M059J (cell line): ENCODE results near the gene WWC2. TPM values are rescaled to one million over a fixed set of nuclear protein-coding genes. Genes with fewer than 3 reads are reported as not detected.

Experiments
- DNase-seq: peaks from one replicate; pipeline ENCODE4 v3.0.0-alpha.2; 2012; ENCODE audit warnings: low read depth
- total RNA-seq: library from RNA; depleted of rRNA; stranded (reverse); fragments of >200 nt; shearing (Covaris generic); gene quantifications from 2 replicates; pipeline ENCODE4 v1.2.3, GENCODE V29; 2014

WWC2 gene
- total RNA-seq, 1 experiment from 2014 or later = 16.7 TPM

DNA sequence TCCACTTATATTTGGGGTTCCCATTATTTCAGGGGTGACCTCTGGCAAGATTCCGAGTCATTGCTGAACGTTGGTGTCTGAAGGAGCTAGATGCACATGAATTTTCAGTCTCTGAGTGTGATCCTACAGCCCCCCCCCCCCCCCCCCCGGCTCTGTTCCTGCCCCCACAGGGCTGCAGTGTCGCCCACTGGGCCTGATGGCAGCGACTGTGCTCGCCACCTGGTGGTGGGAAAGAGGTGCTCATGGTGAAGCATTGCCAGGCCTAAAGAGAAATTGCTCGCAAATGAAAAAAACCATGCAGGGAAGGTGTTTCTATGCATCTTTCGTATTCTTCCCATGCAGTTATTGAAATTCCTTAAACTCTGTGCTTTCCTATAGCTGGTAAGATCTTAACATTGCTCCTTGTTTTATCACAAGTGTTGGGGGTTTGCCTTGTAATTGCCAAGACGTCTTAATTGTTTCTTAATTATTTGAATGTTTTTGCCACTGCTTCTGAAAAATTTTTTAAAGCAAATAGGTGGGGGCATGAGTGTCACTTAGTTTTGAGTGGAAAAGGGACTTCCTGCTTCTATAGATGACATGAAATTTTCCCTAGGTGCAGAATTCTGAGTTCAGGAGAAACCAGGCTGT is 157.8 kb downstream of the WWC2 start:
- DNase-seq = peak; percentile 39

DNA sequence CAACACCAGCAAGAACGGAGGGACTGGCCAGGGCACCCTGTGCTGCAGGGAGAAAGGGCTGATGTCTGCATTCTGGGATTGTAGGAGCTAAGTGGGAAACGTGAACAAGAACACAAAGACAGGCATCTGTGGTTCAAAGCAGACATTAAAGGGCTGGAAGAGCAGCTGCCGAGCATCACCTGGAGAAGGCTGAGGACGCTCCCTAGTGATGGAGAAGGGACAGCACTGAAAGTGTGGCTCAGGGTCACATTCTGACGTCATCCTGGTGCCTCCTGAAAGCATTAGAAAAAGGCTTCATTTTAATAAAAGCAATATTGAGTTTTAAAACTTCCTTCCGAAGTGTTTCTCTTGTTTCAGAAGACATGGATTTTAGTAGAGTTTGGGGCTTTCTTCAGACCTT is 158.8 kb downstream of the WWC2 start:
- DNase-seq = no peak

DNA sequence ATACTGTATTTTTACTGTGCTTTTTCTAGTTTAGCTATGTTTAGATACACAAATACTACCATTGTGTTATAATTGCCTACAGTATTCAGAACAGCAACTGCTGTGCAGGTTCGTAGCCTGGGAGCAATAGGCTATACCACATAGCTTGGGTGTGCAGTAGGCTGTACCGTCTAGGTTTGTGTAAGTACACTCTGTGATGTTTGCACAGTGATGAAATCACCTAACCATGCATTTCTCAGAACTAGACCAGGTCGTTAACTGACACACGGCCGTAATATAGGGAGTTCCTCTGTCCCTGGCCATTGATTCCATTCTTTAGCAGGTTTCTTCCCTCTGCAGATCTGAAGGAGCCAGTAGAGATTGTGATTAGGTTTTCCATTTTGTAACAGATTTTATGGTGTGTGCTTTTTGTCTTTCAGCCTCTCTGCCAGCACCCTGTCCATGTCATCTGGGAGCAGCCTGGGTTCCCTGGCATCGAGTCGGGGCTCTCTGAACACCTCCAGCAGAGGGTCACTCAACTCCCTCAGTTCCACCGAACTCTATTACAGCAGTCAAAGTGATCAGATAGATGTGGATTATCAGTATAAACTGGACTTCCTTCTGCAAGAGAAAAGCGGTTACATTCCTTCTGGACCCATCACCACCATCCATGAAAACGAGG is 161.6 kb downstream of the WWC2 start:
- DNase-seq = no peak

DNA sequence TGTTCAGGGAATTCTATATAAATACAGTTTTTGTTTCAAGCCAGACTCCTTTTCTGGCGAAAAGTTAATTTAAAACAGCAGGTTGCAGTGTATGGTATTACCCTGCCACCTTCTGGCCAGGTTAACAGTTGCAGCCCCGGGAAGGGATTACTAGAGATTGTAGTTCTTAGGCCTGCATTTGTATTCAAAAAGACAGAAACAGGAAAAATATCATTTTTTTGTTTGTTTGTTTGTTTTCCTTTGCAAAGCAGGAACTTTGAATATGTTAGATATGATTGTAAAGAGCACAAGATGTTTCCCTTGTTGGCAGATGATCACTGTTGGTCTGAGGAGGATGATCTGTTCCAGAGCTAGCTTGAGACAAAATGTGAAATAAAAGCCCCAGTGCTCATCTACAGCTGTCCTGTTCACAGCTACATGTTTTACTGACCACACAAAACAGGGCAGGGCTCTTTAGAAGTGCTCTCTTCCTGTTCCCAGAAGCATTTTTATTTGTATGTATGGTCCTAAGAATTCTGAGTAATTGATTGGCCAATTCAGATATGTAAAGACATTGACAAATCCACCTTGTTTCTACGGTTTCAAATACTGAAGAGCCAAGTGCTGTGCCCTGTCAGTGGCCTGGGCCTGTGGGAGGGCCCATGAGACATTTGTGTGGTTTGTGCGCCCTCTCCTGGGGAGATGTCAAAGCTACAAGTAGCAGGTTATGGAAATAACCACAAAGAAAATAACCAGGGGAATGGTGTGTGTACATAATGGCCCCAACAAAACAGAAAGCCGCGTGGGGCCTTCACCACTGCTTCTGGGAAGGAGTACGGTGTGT is 163.1 kb downstream of the WWC2 start:
- peak; percentile 71 for DNase-seq

DNA sequence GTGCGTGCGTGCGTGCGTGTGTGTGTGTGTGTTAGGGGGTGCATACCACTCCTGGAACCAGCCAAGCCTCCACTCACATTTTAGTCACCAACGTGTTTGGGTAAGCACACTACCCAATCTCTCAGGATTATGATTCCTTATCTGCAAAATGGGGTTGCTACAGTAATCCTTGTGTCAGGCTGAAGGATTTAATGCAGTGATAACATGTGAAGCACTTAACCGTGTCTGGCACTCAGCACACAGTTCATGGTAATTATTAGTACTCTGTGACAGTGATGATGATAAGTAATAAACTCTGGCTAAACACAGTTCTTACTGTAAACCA is 163.7 kb downstream of the WWC2 start:
- no peak for DNase-seq

DNA sequence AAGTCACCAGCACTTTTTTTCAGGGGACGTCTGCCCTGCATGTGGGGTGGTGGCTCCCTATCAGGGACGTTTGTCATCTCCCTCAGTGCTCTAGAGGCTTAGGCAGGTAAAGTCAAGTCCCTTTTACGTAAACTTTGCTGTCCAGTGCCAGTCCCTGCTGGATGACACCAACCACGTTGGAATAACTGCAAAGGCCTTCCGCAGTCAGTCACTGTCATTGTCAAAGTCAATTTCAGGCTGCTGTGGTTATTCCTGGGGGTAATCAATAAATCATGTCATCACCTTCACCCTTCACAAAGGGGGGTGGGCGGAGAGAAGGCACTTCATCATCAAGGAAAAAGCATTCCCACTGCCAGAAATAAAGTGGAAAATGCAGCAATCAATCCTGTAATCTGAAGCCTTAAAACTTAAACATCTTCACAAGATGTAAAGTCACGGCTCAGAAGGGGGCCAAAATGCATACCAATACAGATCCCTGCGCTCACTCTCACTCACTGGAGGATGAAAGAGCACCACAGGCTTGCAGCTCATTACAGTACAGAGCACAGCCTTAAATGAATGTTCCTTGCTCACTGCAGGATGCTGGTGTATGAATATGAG is 164.8 kb downstream of the WWC2 start:
- no peak for DNase-seq

DNA sequence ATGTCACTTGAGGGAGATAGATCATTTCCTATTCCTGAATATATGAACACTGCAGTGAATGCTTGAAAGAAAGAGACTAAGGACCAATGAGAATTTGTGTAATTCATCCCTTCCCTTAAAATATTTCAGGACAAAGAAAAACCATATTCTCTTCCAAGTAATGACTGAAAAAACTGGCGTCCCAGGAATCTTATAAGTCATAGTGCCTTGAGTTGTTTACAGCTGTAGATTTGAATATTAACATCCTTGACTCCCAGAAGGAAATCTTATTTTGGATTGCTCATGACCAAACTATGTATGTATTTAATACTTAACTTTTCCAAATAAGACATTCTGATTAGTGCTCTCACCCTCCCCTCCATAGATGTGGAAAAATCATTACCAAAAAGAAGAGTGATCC is 165.6 kb downstream of the WWC2 start:
- peak; percentile 15 for DNase-seq

DNA sequence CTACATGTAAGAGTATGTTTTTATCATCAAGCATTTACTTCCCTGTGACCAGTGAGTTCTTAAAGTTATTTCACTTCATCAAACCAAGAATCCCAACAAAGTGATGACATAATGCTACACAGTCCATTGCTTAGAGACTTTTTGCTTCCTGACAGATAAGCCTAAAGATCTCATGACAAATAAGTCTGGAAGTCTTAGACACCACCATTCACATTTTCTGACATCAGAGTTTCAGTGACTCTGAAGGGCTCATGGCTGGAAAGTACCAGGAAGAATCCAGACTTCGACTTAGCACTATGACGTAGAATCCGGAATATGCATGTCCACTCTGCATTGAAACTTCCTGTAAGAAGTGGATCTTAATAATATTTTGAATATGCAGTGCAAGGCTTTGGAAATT is 167.3 kb downstream of the WWC2 start:
- no peak for DNase-seq

DNA sequence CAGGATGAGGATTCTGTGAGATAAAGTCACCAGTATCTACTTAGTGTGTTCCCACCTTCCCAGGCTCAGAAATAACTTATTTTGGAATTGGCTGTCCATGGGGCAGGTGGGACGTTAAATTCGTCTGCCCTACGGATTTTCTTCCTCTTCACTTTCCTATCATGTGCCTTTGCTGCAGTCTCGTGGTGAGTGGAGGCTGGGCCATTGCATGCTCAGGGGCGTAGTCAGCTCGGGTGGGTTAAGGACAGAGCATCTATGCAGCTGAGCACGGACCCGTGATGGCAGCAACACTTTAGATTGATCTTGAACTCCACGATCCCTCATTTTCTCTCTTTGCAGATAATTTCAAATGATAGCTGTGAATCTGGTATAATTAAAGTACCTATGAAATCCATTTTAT is 169.5 kb downstream of the WWC2 start:
- no peak for DNase-seq

DNA sequence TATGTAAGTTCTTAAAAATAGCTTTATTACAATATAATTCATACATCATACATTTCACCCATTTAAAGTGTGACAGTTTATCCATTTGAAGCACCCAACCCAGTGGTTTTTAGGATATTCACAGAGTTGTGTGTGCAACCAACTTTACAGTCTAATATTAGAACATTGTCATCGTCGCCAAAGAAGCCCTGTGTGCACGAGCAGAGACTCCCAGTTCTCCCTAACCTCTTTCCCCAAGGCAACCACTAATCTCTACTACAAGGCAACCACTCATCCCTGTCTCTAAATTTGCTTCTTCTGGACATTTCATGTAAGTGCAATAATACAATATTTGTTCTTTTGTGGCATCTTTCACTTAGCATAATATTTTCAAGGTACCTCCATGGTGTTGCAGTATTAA is 173.3 kb downstream of the WWC2 start:
- DNase-seq = no peak

DNA sequence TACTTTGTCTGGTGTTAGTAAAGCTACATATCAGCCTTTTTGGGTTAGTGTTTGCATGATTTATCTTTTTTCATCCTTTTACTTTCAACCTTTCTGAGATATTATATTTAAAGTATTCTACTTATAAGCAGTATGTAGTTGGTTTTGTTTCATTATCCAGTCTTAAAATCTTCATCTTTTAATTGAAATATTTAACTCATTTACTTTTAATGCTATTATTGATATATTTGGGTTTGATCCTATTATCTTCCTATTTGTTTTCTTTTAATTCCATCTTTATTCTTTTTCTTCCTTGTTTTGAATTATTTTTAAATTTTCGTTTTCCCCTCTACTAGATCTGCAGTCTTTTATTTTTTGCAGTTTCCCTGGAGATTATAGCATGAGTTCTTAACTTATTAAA is 177.0 kb downstream of the WWC2 start:
- DNase-seq = no peak

DNA sequence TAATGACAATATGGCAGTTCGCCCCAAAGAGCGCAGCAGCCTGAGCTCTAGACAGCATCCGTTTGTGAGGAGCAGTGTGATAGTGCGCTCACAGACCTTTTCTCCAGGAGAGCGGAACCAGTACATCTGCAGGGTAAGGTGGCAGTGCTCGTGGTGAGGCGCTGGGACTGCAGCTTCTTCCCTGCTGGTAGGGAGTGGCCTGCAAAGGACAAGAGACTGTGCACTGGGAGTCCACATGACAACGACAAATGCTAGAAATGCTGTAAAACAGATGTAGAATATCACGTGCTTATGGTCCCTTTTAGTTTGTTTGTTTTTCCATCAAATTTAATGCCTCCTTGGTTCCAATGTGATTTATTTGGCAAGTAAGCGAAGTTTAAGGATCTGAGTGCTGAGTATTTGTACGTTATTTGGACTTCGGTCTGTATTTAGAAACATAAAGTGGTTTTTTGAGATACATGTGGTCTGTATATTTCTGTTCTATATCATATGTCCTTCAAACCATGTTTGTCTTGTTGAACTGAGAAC is 185.3 kb downstream of the WWC2 start:
- no peak for DNase-seq

DNA sequence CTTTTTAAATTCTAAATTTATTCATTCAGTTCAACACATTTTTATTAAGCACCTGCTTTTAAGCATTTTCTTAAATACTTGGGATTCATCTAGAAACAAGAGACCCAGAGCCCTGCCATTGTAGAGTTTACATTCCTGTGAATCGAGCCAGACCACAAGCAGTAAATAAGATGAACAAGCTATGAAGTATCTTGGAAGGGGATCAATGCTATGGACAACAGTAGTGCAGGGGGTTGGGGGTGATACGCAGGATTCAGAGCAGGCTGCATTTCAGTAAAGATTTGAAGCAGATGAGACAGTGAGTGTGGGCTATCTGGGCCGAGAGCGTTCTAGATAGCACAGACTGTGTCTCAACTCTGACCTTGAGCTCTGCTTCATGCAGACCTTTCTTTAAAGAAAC is 185.9 kb downstream of the WWC2 start:
- DNase-seq = peak; percentile 42

DNA sequence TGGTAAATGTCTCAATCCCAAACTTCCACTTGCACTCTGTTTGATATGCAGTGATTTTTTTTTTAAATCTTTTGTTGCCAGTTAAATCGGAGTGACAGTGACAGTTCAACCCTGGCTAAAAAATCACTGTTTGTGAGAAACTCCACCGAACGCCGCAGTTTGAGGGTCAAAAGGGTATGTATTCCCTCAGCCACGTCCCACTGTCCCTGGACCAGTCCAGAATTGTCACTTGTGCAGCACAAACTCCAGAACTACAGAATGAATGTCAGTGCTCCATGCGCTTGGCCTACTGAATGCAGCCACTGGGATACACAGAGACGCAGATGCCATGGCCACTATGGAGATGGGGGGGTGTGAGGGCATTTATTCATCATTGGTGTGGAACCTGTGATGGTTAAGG is 186.8 kb downstream of the WWC2 start:
- DNase-seq = no peak

DNA sequence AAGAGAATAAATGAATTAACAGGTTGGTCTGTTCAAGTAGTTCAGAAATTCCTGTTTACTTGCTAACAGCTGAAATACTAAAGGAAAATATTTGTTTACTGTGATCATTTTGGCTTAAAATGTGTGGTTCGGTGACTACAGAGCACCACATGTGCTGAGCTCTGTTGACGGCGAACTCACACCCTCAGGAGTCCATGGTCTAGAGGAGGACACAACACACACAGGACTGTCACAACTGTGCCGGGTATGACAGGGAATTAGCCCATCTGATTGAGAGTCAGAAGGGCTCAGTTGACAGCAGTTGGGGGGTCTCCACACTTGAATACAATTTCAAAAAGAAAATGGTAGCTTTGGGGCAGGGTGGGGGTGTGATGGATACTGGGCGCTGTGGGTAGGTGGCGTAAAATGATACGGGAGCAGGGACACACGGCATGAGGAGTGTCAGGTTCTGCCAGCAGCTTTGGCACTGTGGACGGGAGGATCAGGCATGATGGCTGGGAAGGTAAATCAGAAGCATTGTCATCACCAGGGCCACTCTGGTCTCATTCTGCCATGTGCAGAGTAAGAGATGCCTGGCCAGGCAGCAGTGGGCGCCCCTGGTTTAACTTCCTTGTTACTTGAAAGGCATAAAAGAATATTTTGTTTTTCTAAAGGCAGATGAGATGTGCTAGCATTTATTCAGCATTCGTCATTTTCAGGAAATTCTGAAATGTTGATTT is 187.7 kb downstream of the WWC2 start:
- no peak for DNase-seq

DNA sequence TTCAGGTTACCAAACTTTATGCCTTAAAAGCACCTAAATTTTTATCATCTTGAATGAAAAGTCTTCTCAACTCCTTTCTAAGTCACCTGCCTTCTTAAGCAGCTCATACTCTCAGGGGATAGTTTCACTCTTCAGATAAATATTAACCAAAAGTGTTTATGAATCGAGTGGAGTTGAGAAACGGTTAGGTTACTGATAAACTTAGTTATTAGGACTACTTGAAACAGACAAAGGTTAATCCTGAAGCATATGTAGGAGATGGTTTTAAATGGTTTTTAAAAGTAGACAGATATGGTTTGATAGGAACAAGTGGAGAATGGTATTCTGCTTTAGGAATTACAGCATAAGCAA is 188.2 kb downstream of the WWC2 start:
- no peak for DNase-seq

DNA sequence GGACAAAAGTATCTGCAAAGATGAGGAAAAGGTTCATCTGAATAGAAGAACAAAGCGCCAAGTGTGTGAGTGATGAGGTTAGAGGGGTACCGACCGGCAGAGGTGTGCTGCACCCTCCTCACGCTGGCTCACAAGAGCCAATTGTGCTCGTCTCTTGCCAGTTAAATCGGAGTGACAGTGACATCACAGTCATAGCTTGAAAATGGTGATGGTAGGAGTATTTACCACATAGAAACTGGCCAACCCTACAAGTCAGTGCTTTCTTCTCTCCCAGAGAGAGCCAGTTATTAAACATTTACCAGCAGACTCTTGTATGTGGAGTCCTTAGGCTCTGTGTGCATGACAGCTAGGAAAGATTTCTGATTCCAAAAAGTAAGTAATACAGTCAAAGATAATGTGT is 188.6 kb downstream of the WWC2 start:
- DNase-seq = no peak

DNA sequence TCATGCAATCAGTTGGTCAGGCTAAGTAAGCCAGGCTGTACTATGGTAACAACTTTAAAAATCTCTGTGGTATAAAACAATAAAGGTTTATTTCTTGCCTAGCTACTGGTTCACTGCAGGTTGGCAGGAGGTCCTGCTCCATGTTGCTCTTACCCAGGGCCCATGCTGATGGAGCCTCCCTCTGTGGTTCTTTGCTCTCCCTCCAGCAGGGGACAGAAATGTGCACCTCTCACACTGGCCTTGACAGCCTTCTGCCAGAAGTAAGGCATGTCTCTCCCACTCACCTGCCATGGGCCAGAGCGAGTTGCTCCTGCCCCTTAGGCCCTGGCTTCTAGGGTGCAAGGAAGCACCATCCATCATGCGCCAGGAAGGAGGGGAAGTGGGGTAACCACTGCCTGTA is 189.9 kb downstream of the WWC2 start:
- DNase-seq = no peak

DNA sequence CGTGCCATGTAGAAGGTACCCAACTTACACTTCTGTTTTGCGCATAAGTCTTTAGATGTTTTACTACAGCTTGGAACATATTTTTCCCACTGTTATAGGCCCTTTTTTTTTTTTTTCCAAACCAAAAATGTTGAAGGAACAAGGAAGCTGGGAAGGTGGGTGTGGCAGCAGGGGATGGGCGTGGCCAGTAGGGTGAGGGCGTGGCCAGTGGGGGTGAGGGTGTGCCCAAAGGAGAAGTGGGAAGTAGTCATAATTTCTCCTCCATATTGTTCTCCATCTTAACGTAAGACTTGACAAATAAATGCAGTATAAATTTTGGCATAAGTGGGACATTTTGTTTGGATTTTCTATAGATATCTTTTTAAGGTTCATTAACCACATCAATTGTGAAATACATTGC is 190.6 kb downstream of the WWC2 start:
- no peak for DNase-seq

DNA sequence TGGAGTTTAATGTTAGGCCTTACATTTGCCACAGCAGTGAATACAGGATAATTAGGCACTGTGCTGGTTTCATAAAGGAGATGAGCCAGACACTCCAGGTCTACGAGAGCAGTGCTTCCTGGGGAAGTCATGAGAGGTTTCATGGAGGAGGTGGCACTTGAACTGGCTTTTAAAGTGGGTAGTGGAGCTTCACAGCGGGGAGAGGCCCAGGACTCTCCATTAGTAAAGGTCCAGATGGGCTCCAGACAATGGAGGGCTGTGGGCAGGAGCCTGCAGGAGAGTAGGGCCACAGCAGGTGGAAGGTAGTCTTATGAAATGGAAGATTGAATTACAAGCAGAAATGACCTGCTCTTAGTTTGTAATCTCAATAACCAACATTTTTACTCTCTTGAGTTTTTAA is 192.0 kb downstream of the WWC2 start:
- no peak for DNase-seq

DNA sequence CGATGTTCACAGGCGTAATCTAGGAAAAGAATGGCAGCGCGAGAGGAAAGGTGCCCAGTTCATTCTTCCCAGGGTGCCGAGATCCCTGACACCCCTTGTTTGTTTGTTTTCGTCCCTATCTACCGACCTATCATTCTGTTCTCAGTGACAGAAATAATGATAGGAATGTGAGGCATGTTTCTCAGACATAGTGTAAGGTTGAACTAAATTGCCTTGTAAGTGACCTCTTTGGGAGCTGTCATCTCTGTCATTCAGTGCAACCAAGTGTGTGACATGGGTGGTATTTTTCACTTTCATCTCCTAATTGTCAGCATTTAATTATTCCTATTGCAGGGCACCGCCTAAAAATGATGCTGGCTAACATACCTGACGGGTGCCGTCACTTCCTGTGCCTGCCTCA is 196.7 kb downstream of the WWC2 start:
- peak; percentile 9 for DNase-seq

DNA sequence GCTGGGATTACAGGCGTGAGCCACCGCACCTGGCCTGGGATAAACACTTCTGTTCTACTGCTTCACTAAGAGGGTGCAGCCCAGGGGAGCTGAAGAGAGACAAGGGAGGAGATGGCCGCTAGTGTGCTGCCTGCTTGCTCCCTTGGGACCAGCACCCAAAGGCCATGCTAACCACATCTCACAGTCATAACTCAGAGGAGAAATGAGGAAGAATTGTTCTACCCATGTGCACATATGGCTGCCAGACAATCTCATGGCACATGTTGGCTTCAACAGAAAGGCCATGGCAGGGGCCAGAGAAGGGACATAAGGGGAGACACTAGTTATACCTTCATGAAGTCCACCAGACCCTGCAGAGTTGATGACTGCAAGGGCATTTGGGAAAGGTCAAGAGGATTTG is 198.6 kb downstream of the WWC2 start:
- DNase-seq = no peak
